ENCODE measurements around the gene GABRG3.

The GABRG3 gene

DNA sequence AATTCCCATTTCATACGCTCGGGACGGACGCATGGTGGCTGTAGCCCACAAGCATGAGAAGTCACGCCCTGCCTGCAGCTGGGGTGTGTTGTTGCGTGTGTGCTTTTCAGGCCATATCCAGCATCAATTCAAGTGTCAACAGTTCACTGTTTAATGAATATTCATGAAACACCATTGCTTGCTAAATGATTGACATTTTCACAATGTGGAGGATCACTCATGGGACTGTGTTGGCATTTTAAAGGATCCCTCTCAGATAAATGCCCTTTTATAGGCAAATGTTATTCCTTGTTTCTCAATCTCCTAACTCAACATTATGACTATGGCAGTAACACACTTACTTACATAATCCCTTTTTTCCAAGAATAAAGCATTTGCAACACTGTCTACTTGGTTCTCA, 511.3 kb downstream of the GABRG3 start:
- no peak overlapping the region for H3K27ac ChIP-seq
- TF ChIP-seq, protein P1, sequence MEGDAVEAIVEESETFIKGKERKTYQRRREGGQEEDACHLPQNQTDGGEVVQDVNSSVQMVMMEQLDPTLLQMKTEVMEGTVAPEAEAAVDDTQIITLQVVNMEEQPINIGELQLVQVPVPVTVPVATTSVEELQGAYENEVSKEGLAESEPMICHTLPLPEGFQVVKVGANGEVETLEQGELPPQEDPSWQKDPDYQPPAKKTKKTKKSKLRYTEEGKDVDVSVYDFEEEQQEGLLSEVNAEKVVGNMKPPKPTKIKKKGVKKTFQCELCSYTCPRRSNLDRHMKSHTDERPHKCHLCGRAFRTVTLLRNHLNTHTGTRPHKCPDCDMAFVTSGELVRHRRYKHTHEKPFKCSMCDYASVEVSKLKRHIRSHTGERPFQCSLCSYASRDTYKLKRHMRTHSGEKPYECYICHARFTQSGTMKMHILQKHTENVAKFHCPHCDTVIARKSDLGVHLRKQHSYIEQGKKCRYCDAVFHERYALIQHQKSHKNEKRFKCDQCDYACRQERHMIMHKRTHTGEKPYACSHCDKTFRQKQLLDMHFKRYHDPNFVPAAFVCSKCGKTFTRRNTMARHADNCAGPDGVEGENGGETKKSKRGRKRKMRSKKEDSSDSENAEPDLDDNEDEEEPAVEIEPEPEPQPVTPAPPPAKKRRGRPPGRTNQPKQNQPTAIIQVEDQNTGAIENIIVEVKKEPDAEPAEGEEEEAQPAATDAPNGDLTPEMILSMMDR (conservative IDR thresholded peaks at IDR 0.05), result no peak

DNA sequence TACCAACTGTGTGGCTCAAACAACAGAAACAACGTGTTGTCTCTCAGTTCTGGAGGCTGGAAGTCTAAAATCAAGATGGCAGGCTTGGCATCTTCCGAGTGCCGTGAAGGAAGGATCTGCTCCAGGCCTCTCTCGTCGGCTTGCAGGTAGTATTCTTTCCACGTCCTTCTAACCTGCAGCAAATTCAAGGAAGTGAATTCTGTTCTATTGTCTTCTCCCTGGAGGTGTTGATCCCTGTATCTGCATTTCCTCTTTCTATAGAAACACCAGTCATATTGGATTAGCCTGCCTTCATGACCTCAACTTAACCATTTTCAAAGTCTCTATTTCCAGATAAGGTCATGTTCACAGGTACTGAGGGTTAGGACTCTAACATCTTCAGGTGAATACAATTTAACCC, 512.1 kb downstream of the GABRG3 start:
- H3K27ac ChIP-seq, result no peak overlapping the region
- TF ChIP-seq, protein P1 (conservative IDR thresholded peaks at IDR 0.05), result no peak

DNA sequence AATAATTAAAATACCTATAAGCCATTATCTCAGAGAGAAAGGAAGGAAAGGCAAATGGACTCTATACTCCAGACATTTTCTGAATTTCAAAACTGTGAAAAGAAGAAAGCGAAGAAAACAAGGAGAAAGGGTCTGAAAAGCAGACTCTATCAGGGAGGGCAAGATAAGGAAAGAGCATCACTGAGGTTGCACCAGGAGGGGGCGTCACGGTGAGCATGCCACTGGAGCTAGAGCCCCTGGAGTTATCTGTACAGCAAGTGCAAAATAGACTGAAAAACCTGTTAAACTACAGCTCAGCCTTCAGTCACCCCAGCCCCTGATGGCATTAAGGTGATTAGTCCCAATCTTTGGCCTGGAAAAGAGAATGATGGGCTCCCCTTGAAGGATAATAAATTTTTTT, 514.3 kb downstream of the GABRG3 start:
- no peak overlapping the region for H3K27ac ChIP-seq
- TF ChIP-seq, protein P1 (conservative IDR thresholded peaks at IDR 0.05), result no peak

DNA sequence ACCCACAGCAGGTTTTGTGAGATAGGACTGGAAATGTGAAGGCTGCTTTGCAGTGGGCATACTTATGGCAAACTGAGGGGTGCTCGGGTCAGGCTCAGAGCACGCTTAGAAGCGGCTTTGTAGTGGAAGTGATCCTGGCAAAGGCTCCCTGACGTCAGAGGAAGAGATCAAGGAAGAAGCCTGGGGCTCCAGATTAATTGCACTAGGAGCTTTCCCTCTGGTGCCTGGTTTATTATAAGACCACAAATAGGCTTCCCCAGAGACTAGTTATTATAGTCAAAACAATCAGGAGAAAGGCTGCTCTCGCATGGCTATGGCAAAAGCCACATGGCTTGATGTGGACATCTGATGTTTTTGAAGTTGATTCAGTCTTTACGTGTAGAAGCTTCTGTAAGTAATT, 515.1 kb downstream of the GABRG3 start:
- H3K27ac ChIP-seq, result no peak overlapping the region
- TF ChIP-seq, protein P1 (conservative IDR thresholded peaks at IDR 0.05), result no peak

DNA sequence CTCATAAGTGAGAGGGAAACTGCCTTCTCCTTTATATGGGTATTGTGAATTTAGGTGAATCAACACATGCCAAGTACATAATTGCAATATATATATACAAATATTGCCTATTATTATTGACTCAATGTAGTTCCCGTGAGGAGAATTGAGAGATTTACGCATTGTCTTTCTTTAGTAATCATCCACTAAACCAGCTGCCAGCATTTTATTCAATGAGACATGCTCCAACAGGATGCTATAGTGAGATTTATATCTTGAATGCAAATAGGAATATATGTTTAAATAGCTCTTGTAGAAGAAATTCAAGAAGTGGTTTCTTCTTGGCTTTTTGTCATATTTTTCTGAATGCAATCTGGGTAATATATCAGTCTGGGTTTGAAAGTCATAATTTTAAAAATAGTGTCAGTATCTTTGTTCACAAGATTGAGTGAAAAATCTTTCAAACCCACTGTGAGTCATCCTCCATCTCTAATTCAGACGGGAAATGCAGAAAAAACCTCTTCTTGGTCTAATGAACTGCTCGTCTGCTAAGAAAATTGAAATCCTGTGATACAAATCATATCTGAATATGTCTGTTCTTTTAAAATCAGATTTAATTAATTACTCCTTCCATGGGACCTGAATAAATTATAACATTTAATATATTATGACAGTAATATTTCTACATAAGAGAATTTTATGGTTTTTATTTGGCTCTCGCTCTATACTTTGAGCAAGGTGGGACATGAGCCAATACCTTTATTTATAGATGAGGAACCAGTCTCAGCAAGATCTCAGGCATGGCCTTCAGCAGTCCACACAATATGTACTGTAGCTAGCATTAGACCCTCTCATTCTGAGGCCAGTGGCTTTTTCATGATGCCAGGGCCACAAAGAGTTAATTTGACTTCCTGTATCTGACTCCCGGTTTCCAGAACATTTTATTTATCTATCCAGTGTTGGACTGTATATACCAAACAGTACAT, 516.0 kb downstream of the GABRG3 start:
- TF ChIP-seq, protein P1 (conservative IDR thresholded peaks at IDR 0.05), result no peak
- no peak overlapping the region for H3K27ac ChIP-seq

DNA sequence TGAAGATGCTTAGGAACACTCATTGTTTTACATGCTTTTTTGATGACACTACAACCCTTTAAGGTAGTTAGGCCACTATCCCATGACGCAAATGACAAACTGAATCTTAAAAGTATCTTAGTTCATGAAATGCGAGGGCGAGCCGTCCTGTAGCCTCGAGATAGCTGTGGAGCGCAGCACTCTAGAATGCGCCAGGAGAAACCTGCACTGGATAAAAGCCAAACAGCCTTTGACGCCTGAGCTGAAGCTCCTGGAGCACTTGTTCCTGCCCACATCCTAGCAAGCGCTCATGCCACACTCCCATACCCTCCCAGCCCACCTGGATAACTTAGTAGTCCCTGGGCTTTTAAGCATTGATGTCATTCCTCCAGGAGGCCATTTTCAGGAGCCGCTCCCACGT, 516.9 kb downstream of the GABRG3 start:
- no peak overlapping the region for H3K27ac ChIP-seq
- TF ChIP-seq, protein P1 (conservative IDR thresholded peaks at IDR 0.05), result no peak

DNA sequence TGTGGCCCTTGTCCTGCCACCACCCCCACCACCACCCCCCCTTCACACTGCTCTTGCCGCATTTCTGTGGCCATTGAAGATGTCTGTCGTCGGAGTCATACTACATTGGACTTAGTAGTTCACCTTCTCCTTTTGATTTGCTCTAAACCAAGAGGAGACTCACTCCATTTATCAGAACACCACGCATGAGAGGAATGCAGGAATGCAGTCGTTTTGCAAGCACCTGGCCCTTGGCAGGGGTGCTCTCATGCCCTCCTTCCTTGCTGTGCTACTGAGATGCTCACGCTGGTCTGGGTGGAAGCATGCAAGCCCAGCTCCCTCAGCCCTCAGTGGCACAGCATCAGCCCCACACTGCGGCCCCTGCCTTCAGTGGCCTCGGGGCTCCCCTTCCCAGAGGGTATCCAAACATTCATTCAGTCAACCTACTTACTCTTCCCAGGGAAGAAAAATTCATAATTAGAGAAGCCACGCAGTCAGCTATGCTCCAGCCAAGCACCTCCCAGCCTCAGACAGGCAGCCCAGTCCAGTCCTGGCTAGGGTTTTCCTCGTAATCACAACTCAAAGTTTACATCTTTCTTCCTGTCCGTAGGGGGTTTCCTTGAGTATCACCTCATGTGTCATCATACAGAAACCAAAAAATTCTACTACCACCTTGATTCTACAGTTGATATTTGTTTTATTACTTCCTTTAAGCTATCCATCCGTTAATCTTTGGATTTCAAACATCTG, 520.0 kb downstream of the GABRG3 start:
- TF ChIP-seq, protein P1 (conservative IDR thresholded peaks at IDR 0.05), result no peak
- no peak overlapping the region for H3K27ac ChIP-seq
